ENCODE data around the gene NR5A1.

The NR5A1 gene

GRCh38 chr9:124506931-124507879, at the start of gene NR5A1:
NR5A1 (minus strand) TSS chr9:124507399; CDS start chr9:124503395, 4,004 bp downstream.
- no peak for DNase-seq

- DNase-seq: peak; percentile 32
These were observed 47.8 kb upstream of the NR5A1 start for GRCh38 chr9:124555043-124555442.

- no peak for DNase-seq
These were observed 46.5 kb upstream of the NR5A1 start for GRCh38 chr9:124553738-124554137.

GRCh38 chr9:124552273-124552605, 45.0 kb upstream of the NR5A1 start:
- DNase-seq: no peak

GRCh38 chr9:124551472-124552272, 44.5 kb upstream of the NR5A1 start:
- peak; percentile 72 for DNase-seq

GRCh38 chr9:124550072-124550471, 42.9 kb upstream of the NR5A1 start:
- DNase-seq: no peak

- DNase-seq: no peak
These were observed 41.8 kb upstream of the NR5A1 start for GRCh38 chr9:124549016-124549415.

GRCh38 chr9:124544535-124544934, 37.3 kb upstream of the NR5A1 start:
- no peak for DNase-seq

GRCh38 chr9:124541824-124542223, 34.6 kb upstream of the NR5A1 start:
- DNase-seq: no peak

GRCh38 chr9:124537926-124538325, 30.7 kb upstream of the NR5A1 start:
- DNase-seq: no peak

GRCh38 chr9:124535846-124536245, 28.6 kb upstream of the NR5A1 start:
- no peak for DNase-seq

GRCh38 chr9:124532897-124533296, 25.7 kb upstream of the NR5A1 start:
- no peak for DNase-seq

- no peak for DNase-seq
These were observed 23.9 kb upstream of the NR5A1 start for GRCh38 chr9:124531115-124531514.

- DNase-seq: no peak
These were observed 23.0 kb upstream of the NR5A1 start for GRCh38 chr9:124530246-124530645.

GRCh38 chr9:124527781-124528180, 20.6 kb upstream of the NR5A1 start:
- DNase-seq: no peak

GRCh38 chr9:124526174-124526573, 19.0 kb upstream of the NR5A1 start:
- no peak for DNase-seq

- no peak for DNase-seq
These were observed 15.2 kb upstream of the NR5A1 start for GRCh38 chr9:124522121-124523098.

- DNase-seq: no peak
These were observed 13.9 kb upstream of the NR5A1 start for GRCh38 chr9:124521142-124521541.

- no peak for DNase-seq
These were observed 13.0 kb upstream of the NR5A1 start for GRCh38 chr9:124520206-124520596.

- no peak for DNase-seq
These were observed 10.9 kb upstream of the NR5A1 start for GRCh38 chr9:124518116-124518515.

GRCh38 chr9:124517600-124517999, 10.4 kb upstream of the NR5A1 start:
- DNase-seq: no peak

- DNase-seq: no peak
These were observed 7.7 kb upstream of the NR5A1 start for GRCh38 chr9:124514874-124515273.

GRCh38 chr9:124514125-124514524, 6.9 kb upstream of the NR5A1 start:
- DNase-seq: no peak

All from MV-4-11 (cell line).